HG02763 (cell line): ENCODE results near the gene DRC1.

Source experiments
- ATAC-seq: cut with Tn5 transposase; IDR thresholded peaks from one replicate; pipeline ENCODE4 v1.9.1; 2021; ENCODE audit warnings: mild to moderate bottlenecking, moderate library complexity; ENCODE audit not compliant: unreplicated experiment

The DRC1 gene

GRCh38 chr2:26489213-26489850 lies 87.6 kb downstream of the DRC1 start:
- ATAC-seq, result no peak

GRCh38 chr2:26491563-26492167 lies 89.9 kb downstream of the DRC1 start:
- no peak for ATAC-seq

- ATAC-seq, result no peak
Observed at GRCh38 chr2:26492749-26493515, 91.2 kb downstream of the DRC1 start.

- no peak for ATAC-seq
Observed at GRCh38 chr2:26493566-26493965, 91.8 kb downstream of the DRC1 start.

GRCh38 chr2:26494199-26494598 lies 92.5 kb downstream of the DRC1 start:
- no peak for ATAC-seq

GRCh38 chr2:26494891-26495290 lies 93.2 kb downstream of the DRC1 start:
- no peak for ATAC-seq

GRCh38 chr2:26495705-26496297 lies 94.1 kb downstream of the DRC1 start:
- no peak for ATAC-seq

GRCh38 chr2:26500406-26500805 lies 98.7 kb downstream of the DRC1 start:
- no peak for ATAC-seq

GRCh38 chr2:26503231-26503880 lies 101.6 kb downstream of the DRC1 start:
- ATAC-seq, result no peak

- no peak for ATAC-seq
Observed at GRCh38 chr2:26504002-26504401, 102.3 kb downstream of the DRC1 start.

- ATAC-seq, result no peak
Observed at GRCh38 chr2:26506279-26506678, 104.6 kb downstream of the DRC1 start.
